ENCODE data around the gene MSRB1.

DNA sequence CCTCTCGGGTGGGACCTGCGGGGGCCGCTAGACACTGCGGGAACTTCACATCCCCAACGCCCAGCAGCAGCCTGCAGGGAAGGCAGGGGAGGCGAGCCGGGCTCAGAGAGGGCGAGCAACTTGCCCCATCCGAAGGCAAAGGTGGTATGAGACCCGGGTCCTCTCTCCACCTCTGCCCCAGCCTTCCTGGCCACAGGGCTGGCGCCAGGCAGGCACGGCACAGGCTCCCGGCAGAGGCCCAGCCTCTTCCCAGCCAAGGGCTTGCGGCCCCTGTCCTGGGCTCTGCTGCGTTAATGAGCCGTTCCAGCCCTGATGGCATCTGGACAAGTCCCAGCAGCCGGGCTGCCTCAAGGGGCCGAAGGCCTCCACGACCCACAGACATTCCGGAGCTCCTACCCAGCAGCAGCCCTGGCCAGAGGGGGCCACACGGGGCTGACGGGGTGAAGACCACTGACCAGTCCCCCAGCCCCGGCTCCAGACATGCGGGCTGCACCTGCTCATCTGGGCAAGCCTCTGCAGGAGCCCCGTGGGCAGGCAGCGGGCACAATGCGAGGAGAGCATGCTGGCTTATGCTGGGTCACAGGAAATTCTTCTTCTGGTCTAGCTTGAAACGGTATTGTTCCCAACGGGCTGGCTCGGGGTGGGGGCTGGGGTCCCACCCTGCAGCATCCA, 23.5 kb downstream of the MSRB1 start:
- TF ChIP-seq RAD21 (CRISPR knock-in tag; conservative IDR thresholded peaks at IDR 0.05 in 1 of 2, IDR thresholded peaks at IDR 0.05 in 1 of 2) (no peak), HDAC6 (IDR thresholded peaks at IDR 0.05; ENCODE audit: low read depth, low read length) (no peak)
- TF ChIP-seq, protein P1, sequence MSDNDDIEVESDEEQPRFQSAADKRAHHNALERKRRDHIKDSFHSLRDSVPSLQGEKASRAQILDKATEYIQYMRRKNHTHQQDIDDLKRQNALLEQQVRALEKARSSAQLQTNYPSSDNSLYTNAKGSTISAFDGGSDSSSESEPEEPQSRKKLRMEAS (CRISPR knock-in tag; IDR thresholded peaks at IDR 0.05): no peak
